ENCODE measurements around the gene CCDC85C.

The CCDC85C gene

DNA sequence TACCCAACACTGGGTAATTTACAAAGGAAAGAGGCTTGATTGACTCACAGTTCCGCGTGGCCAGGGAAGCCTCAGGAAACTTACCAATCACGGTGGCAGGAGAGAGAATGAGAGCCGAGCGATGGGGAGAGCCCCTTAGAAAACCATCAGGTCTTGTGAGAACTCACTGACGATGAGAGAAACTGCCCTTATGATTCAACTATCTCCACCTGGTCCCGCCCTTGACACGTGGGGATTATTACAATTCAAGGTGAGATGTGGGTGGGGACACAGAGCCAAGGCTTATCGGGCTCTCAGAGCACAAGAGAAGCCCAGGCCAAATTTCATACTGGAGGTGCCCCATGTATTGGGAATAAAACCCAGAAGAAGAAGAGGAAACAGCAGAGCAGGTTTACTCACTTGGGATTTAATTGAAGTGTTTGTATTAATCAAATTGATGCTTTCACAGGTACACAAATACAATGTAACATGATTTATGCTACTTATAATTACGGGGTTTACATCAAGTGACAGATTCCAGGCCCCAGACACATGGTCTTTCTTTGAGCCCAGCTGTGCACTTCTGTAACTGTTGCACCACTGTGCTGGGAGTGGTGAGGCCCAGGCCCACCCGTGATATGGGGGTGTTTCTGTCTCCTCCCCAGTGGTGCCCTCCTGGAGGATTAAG, 8.2 kb upstream of the CCDC85C start:
- DNase-seq (ENCODE audit: low read depth) = no peak
- TF ChIP-seq CTCF (conservative IDR thresholded peaks at IDR 0.05; ENCODE audit: low read length) = no peak
- no peak overlapping the region for H3K4me3 ChIP-seq (ENCODE audit: low read length)

DNA sequence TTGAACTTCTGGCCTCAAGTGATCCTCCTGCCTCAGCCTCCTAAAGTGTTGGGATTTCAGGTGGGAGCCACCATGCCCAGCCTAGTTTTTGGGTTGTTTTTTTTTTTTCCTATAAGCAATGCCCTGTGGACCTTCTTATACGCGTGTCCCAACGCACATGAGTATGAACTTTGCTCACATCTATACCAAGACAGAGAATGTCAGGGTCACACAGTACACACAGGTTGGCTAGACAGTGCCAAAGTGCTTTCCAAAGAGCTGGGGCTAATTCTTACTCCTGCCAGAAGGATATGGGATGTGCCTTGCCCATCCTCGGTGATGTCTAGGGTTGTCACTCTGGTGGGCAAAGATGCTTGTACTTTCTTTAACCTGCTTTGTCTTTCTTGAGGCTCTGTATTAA, 7.6 kb upstream of the CCDC85C start:
- no peak for DNase-seq (ENCODE audit: low read depth)
- H3K4me3 ChIP-seq (ENCODE audit: low read length) = no peak overlapping the region
- no peak for TF ChIP-seq CTCF (conservative IDR thresholded peaks at IDR 0.05; ENCODE audit: low read length)

DNA sequence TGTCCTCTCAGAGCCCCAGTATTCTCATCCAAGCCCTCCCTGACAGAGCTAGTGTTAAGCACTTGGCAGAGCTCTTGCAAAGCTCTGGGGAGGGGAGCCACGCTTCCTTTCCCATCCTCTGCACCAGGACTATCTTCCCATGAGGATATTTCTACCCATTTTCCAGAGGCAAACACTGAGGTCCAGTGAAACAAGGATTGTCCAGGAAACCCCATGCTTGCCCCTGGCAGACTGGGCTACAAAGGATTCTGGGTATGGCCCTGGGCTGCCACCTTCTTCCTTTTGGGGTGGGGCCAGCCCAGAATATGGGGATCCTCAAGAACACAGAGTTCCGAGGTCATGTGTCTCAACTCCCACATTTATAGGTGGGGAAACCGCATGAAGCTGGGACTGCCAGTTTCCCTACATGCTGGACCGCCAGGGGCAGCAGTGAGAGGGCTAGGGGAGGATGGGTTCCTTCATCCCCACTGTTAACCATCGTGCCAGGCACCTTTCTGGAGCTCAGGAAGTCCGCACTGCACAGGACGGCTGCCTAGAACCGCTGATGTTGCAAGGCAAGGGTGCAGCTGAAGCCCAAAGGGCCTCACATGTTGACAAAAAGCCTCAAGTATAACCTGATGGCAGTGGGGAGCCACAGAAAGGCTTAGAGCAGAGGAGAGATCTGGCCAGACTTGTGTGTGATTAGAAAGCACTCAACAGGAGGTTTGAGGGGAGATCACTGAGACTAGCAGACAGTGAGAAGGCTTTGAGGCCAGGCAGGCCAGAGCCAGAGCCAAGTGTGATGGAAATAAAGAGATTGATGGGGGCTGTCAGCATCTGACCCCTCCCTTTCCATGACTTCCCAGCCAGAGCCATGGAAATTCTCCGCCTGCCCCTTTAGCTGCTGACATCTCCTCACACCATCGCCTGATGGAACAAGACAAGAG, 5.5 kb upstream of the CCDC85C start:
- no peak overlapping the region for H3K4me3 ChIP-seq (ENCODE audit: low read length)
- no peak for DNase-seq (ENCODE audit: low read depth)
- no peak for TF ChIP-seq CTCF (conservative IDR thresholded peaks at IDR 0.05; ENCODE audit: low read length)

DNA sequence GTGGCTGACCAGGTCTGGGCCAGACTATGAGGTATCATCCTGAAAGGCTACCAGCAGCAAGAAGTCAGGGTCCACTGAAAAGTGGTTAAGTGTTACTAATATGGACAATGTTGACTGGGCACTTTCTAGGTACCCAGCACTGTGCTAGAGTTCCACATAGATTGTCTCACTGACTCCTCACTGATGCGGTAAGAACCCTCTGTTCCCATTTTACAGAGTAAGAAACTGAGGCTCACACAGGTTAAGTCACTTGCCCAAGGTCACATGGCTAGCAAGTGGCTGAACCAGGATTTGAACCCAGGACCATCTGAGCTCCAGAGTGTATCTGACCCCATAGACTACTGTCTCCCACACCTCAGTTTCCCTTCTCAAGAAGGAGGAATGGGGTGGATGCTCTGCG, 4.6 kb upstream of the CCDC85C start:
- no peak for DNase-seq (ENCODE audit: low read depth)
- H3K4me3 ChIP-seq (ENCODE audit: low read length) = no peak overlapping the region
- TF ChIP-seq CTCF (conservative IDR thresholded peaks at IDR 0.05; ENCODE audit: low read length) = no peak

DNA sequence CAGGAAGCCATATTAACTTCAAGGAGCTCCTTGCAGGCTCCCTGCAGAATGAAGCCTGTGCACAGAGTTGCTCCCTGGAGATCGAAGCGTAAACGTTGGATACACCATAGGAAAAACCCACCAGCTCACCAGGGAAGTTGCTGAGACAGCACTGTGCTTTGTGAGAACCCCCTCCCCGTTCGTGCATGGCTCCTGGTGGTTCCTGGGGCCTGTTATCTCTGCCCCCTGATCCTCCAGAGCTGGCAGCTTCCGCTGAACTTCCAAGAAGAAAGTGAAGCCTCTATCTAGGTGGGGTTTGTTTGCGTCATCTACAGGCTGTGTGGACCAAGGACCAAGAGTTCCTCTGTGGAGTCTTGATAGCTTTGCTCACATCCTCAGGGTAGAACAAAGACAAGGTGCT, 2.4 kb upstream of the CCDC85C start:
- no peak for TF ChIP-seq CTCF (conservative IDR thresholded peaks at IDR 0.05; ENCODE audit: low read length)
- DNase-seq (ENCODE audit: low read depth) = no peak
- no peak overlapping the region for H3K4me3 ChIP-seq (ENCODE audit: low read length)

- peak; percentile 9; the same call in 1 of the 2 replicates for TF ChIP-seq CTCF (conservative IDR thresholded peaks at IDR 0.05; ENCODE audit: low read length)
- peak; percentile 61 for DNase-seq (ENCODE audit: low read depth)
- H3K4me3 ChIP-seq (ENCODE audit: low read length) = peak overlapping the region; percentile 71
These were observed 1.4 kb upstream of the CCDC85C start for GRCh38 chr14:99605299-99605961.
